Heart right ventricle (tissue), 16 donors: ENCODE data around the gene FAM209B. TPM values are rescaled to one million over a fixed set of nuclear protein-coding genes. Genes with fewer than 3 reads are reported as not detected.
"Not testable (repeated sequence)": the region's sequence is repeated elsewhere in the genome, so short reads cannot be mapped to it uniquely, and the experiment has no call there.

Experiments used
- ATAC-seq, 8 donors: fragments of 200-7000 bp; cut with Tn5 transposase; one replicate each; pipeline ENCODE4 v1.9.1; 2020; ENCODE audit warnings: mild to moderate bottlenecking in 8 of 8, moderate library complexity in 8 of 8, moderate number of reproducible peaks in 1 of 8
- DNase-seq, 2 donors: peaks; one replicate each; pipeline ENCODE4 v3.0.0-alpha.2; 2020
- H3K27ac ChIP-seq, 10 donors: fragments of 200-600 bp; sonication (generic) in 2 of 10; one replicate each; pipeline versions ENCODE4 v1.5.0 to v1.8.0; 2020 to 2022; ENCODE audit warnings: mild to moderate bottlenecking in 3 of 10
- H3K27me3 ChIP-seq, 7 donors: fragments of 200-600 bp; one replicate each; pipeline ENCODE4 v1.8.0; 2021 to 2022; ENCODE audit warnings: mild to moderate bottlenecking in 2 of 7
- H3K36me3 ChIP-seq, 9 donors: fragments of 200-600 bp; sonication (generic) in 1 of 9; one replicate each; pipeline versions ENCODE4 v1.5.0 to v1.8.0; 2020 to 2022; ENCODE audit warnings: mild to moderate bottlenecking in 2 of 9
- H3K4me1 ChIP-seq, 9 donors: fragments of 200-600 bp; sonication (generic) in 1 of 9; one replicate each; pipeline versions ENCODE4 v1.5.0 to v1.8.0; 2020 to 2022; ENCODE audit warnings: mild to moderate bottlenecking in 4 of 9
- H3K4me3 ChIP-seq, 10 donors: fragments of 200-600 bp; sonication (generic) in 2 of 10; one replicate each; pipeline versions ENCODE4 v1.5.0 to v1.8.0; 2020 to 2022; ENCODE audit warnings: mild to moderate bottlenecking in 7 of 10, moderate library complexity in 2 of 10
- H3K9me3 ChIP-seq, 11 donors: fragments of 200-600 bp in 10 of 11; sonication (generic) in 2 of 11; one replicate each; pipeline versions ENCODE4 v1.5.0 to v1.8.0; 2013 to 2022; ENCODE audit warnings: mild to moderate bottlenecking in 2 of 11, control low read depth in 1 of 11, moderate library complexity in 1 of 11
- CTCF ChIP-seq, 9 donors: fragments of 200-600 bp; sonication (generic) in 2 of 9; IDR thresholded peaks; one replicate each; pipeline versions ENCODE4 v1.5.0 to v1.8.0; 2021 to 2022; ENCODE audit warnings: antibody characterized with exemption in 9 of 9, mild to moderate bottlenecking in 5 of 9, moderate library complexity in 1 of 9
- WGBS, 2 donors: extraction: QIAGEN DNeasy Blood & Tissue Kit; methylation state at CpG; one replicate each; pipeline ENCODE4 v1.1.7; 2013; ENCODE audit warnings: inconsistent platforms in 1 of 2; 5-methylcytosine and 5-hydroxymethylcytosine counted together
- intact Hi-C, 10 donors: fragments of 100-400 bp; cut with DNase I; formaldehyde crosslinking; loops; one replicate each; pipeline versions ENCODE4 v1.11.1 to v1.14.2; 2022
- polyA plus RNA-seq, 2 donors: library from polyadenylated mRNA; stranded (reverse); fragments of 200-250 nt; gene quantifications; one replicate each; pipeline ENCODE4 v1.2.3, GENCODE V29; 2013
- total RNA-seq, 10 donors: library from RNA; stranded (reverse); fragmentation: NEBNext Ultra II Directional in 3 of 10; extraction: Animal tissue kit (Norgen Biotek cat#: 25700) in 3 of 10; gene quantifications; one replicate each; pipeline versions ENCODE4 v1.2.1 to v1.2.4, GENCODE V29; 2021 to 2023
- donor health status: Arrhythmogenic right ventricular cardiomyopathy.
- donor health status: ischemic (EF 13 %, LVEDD 7.1; RV severe dilation, severe dysfunction).
- donor health status: healthy with polysubstance abuse.
- donor health status: DM: no; HTN: yes; CAD: no.
- donor health status: DM: no; HTN: no; CAD: no.
- donor health status: ischemic (EF 25% LVEDD 6.9; RV normal size, moderate dysfunction).
- donor health status: ischemic (EF 25% LVEDD 5.7; RV mildly dilated, moderate dysfunction).
- donor health status: healthy.
- donor health status: DM: yes; HTN: yes; CAD: no.
- donor health status: Ischemic cardiomyopathy.
- donor health status: ischemic (EF 35%, LVEDD 5.7; RV mildly dilated, moderate dysfunction).
- donor health status: nonischemic (EF 11% LVEDD 7.7; RV severe dilation, severe dysfunction).
- donor health status: DM: yes; HTN: yes; CAD: no.
- donor health status: PGD.
- donor health status: ischemic (EF 29% LVEDD 5.4; RV normal size, mild dysfunction).
- donor health status: nonischemic (EF 23%, LVEDD 6.1; RV moderate dilation, normal function).

Gene FAM209B
- total and polyA plus RNA-seq, 12 donors = 0.34 to 1.1 (median 0.62) TPM; not detected in 9

- no peaks in the 10 kb centered on the region for H3K27me3 ChIP-seq
- DNase-seq (peak; percentile 16 to 18), ATAC-seq (peak in 7 of 8 donors; percentile 9 to 63 (median 40))
- H3K9me3 ChIP-seq = peaks cover 0 to 4% (median 0%) of the 10 kb centered on the region in 11 donors
- WGBS, 2 donors = 51 to 58% methylated on average over 6 of the region's 6 CpGs
- TF ChIP-seq CTCF (IDR thresholded peaks at IDR 0.05) = no peak
- no peak overlapping the region for H3K4me3 ChIP-seq
- intact Hi-C loops = loop anchor here in 2 of 10 donors (10.0 kb wide), 2 partner anchors 164 to 786 kb away; partner anchors contain the start of genes AURKA (in 1 of the 2) and CSTF1 (in 1 of the 2)
- H3K4me1 ChIP-seq = peaks cover 0 to 29% (median 15%) of the 10 kb centered on the region in 9 donors
- peak overlapping the region in 7 of 10 donors; percentile 30 to 76 (median 61) for H3K27ac ChIP-seq
- H3K36me3 ChIP-seq = no peaks in the 10 kb centered on the region
Observed at GRCh38 chr20:56558968-56559367, 25.9 kb downstream of the FAM209B start.

- H3K4me3 ChIP-seq, H3K27me3 ChIP-seq, H3K36me3 ChIP-seq, H3K27ac ChIP-seq, intact Hi-C loops, DNase-seq, ATAC-seq, H3K9me3 ChIP-seq: not testable (repeated sequence)
- WGBS, 2 donors = 94 to 96% methylated on average over 6 of the region's 6 CpGs
- peaks cover 0 to 20% (median 7%) of the 10 kb centered on the region in 9 donors for H3K4me1 ChIP-seq
Observed at GRCh38 chr20:56564526-56564925, 31.5 kb downstream of the FAM209B start.

GRCh38 chr20:56565511-56565910, 32.5 kb downstream of the FAM209B start:
- no peaks in the 10 kb centered on the region for H3K27me3 ChIP-seq
- no peak overlapping the region for H3K4me3 ChIP-seq
- TF ChIP-seq CTCF (IDR thresholded peaks at IDR 0.05) = no peak
- DNase-seq (no peak), ATAC-seq (no peak)
- WGBS, 2 donors = 80 to 87% methylated on average over 4 of the region's 4 CpGs
- H3K9me3 ChIP-seq = no peaks in the 10 kb centered on the region
- no peak overlapping the region for H3K27ac ChIP-seq
- intact Hi-C loops = no loop called here
- H3K36me3 ChIP-seq = no peaks in the 10 kb centered on the region
- peaks cover 0 to 11% (median 7%) of the 10 kb centered on the region in 9 donors for H3K4me1 ChIP-seq

- no peak overlapping the region for H3K27ac ChIP-seq
- no peaks in the 10 kb centered on the region for H3K9me3 ChIP-seq
- TF ChIP-seq CTCF (IDR thresholded peaks at IDR 0.05) = no peak
- H3K36me3 ChIP-seq = no peaks in the 10 kb centered on the region
- H3K27me3 ChIP-seq = no peaks in the 10 kb centered on the region
- ATAC-seq = peak in 2 of 8 donors; percentile 44 to 45
- DNase-seq = peak in 1 of 2 donors; percentile 9
- WGBS, 2 donors = 52 to 53% methylated on average over 3 of the region's 3 CpGs
- intact Hi-C loops = no loop called here
- H3K4me3 ChIP-seq = no peak overlapping the region
- peaks cover 0 to 11% (median 7%) of the 10 kb centered on the region in 9 donors for H3K4me1 ChIP-seq
Observed at GRCh38 chr20:56566621-56567020, 33.6 kb downstream of the FAM209B start.

- no peak overlapping the region for H3K4me3 ChIP-seq
- 0% methylated on average over 2 of the region's 2 CpGs for WGBS, 2 donors
- no peak for DNase-seq
- peaks cover 0 to 11% (median 7%) of the 10 kb centered on the region in 9 donors for H3K4me1 ChIP-seq
- TF ChIP-seq CTCF (IDR thresholded peaks at IDR 0.05) = no peak
- no peaks in the 10 kb centered on the region for H3K36me3 ChIP-seq
- intact Hi-C loops = loop anchor here in 2 of 10 donors (10.0 kb wide), 3 partner anchors 166 to 346 kb away; partner anchors contain the start of genes AURKA (in 1 of the 2) and CSTF1 (in 1 of the 2)
- no peak for ATAC-seq
- no peaks in the 10 kb centered on the region for H3K9me3 ChIP-seq
- no peak overlapping the region for H3K27ac ChIP-seq
- no peaks in the 10 kb centered on the region for H3K27me3 ChIP-seq
Observed at GRCh38 chr20:56570832-56571231, 37.8 kb downstream of the FAM209B start.
